GM12874 (cell line): ENCODE data around the gene MCRIP1.

Source experiments
- TF ChIP-seq, protein P1 (sequence below): IDR thresholded peaks from 2 replicates; pipeline ENCODE4 v1.5.1; 2011; ENCODE audit warnings: low read depth, mild to moderate bottlenecking, control low read depth, low read length, moderate library complexity; ENCODE audit not compliant: insufficient read depth

The MCRIP1 gene

GRCh38 chr17:81825841-81826466, 7.1 kb downstream of the MCRIP1 start:
- TF ChIP-seq, protein P1, sequence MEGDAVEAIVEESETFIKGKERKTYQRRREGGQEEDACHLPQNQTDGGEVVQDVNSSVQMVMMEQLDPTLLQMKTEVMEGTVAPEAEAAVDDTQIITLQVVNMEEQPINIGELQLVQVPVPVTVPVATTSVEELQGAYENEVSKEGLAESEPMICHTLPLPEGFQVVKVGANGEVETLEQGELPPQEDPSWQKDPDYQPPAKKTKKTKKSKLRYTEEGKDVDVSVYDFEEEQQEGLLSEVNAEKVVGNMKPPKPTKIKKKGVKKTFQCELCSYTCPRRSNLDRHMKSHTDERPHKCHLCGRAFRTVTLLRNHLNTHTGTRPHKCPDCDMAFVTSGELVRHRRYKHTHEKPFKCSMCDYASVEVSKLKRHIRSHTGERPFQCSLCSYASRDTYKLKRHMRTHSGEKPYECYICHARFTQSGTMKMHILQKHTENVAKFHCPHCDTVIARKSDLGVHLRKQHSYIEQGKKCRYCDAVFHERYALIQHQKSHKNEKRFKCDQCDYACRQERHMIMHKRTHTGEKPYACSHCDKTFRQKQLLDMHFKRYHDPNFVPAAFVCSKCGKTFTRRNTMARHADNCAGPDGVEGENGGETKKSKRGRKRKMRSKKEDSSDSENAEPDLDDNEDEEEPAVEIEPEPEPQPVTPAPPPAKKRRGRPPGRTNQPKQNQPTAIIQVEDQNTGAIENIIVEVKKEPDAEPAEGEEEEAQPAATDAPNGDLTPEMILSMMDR: 0 out of 2 replicates have a peak, but pooled peaks have one; percentile 16

- TF ChIP-seq, protein P1: no peak
These were observed 8.5 kb downstream of the MCRIP1 start for GRCh38 chr17:81824595-81824994.

- TF ChIP-seq, protein P1: no peak
These were observed 9.1 kb downstream of the MCRIP1 start for GRCh38 chr17:81823820-81824550.

GRCh38 chr17:81822996-81823819, 9.9 kb downstream of the MCRIP1 start:
- TF ChIP-seq, protein P1: no peak

- TF ChIP-seq, protein P1: no peak
These were observed 10.8 kb downstream of the MCRIP1 start for GRCh38 chr17:81822312-81822637.

DNA sequence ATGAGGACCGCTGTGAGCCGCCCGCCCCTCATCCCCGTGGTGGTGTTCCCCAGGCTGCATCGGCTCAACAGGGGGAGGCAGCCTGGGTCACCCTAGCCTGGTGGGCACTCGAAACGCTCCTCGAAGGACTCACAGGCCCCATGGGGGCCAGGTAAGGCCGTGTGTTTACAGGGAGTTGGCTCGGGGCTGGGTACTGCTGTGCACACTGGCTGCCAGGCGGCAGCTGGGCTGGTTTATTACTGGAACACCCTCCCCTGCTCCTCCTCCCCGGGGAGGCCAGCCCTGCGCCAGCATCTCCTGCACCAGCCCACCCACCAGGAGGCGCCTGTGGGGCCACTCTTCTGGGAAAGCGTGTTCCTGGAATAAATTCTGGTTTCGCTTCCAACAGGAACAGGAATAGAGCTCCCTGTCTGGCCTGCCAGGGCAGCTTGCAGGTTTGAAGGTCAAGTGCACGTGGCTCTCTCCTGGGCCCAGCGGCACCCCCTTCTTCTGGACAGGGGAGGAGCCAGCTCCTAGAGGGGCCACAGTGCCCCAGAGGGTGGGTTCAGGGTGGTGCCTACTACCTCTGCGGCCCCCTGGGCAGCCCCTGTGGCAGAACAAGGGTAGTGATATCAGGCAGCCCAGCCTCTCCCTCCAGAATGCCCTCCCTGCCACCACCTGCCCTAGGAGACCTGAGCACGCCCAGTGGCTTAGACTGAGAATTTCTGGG, 11.3 kb downstream of the MCRIP1 start:
- TF ChIP-seq, protein P1: 0 out of 2 replicates have a peak, but pooled peaks have one; percentile 14
